ENCODE results near the gene PPM1B.

Gene PPM1B

GRCh38 chr2:44273596-44273995 lies 104.9 kb downstream of the PPM1B start:
- H3K4me3 ChIP-seq (ENCODE audit: low read depth, low read length): no peak overlapping the region
- no peak for DNase-seq (ENCODE audit: low read depth)
- TF ChIP-seq CTCF (IDR thresholded peaks at IDR 0.05; ENCODE audit: control insufficient read depth, extremely low read depth, insufficient read depth): no peak

GRCh38 chr2:44275927-44276303 lies 107.2 kb downstream of the PPM1B start:
- no peak for DNase-seq (ENCODE audit: low read depth)
- no peak for TF ChIP-seq CTCF (IDR thresholded peaks at IDR 0.05; ENCODE audit: control insufficient read depth, extremely low read depth, insufficient read depth)
- H3K4me3 ChIP-seq (ENCODE audit: low read depth, low read length): no peak overlapping the region

DNA sequence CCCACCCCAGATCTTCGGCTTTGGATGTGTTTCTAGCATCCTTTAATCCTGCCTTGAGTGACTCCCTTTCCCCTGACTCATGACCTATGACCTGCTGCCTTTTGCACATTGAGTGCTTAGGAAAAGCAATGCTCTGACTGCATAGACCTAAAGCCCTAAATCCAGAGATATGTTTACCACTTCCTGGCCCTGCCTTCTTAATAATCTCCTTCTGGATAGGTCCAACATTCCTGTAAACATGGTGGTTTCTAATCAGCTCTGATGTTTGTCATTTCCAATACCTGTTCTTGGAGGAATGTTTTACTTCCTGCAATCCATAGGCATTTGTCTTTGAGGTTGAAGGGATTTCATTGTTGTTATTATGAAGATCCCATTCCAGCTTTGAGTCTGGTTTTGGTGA lies 108.9 kb downstream of the PPM1B start:
- TF ChIP-seq CTCF (IDR thresholded peaks at IDR 0.05; ENCODE audit: control insufficient read depth, extremely low read depth, insufficient read depth): no peak
- no peak for DNase-seq (ENCODE audit: low read depth)
- no peak overlapping the region for H3K4me3 ChIP-seq (ENCODE audit: low read depth, low read length)

GRCh38 chr2:44280869-44281268 lies 112.2 kb downstream of the PPM1B start:
- no peak for DNase-seq (ENCODE audit: low read depth)
- TF ChIP-seq CTCF (IDR thresholded peaks at IDR 0.05; ENCODE audit: control insufficient read depth, extremely low read depth, insufficient read depth): no peak
- no peak overlapping the region for H3K4me3 ChIP-seq (ENCODE audit: low read depth, low read length)

Measured in LNCaP clone FGC (cell line).